Measurements from ENCODE around the gene PCP2. TPM values are rescaled to one million over a fixed set of nuclear protein-coding genes. Genes with fewer than 3 reads are reported as not detected.

The PCP2 gene
- total and polyA plus RNA-seq, 2 of the 8 experiments (the other 6 are each of a cell fraction or from before 2014, with no cell fraction given): not detected

DNA sequence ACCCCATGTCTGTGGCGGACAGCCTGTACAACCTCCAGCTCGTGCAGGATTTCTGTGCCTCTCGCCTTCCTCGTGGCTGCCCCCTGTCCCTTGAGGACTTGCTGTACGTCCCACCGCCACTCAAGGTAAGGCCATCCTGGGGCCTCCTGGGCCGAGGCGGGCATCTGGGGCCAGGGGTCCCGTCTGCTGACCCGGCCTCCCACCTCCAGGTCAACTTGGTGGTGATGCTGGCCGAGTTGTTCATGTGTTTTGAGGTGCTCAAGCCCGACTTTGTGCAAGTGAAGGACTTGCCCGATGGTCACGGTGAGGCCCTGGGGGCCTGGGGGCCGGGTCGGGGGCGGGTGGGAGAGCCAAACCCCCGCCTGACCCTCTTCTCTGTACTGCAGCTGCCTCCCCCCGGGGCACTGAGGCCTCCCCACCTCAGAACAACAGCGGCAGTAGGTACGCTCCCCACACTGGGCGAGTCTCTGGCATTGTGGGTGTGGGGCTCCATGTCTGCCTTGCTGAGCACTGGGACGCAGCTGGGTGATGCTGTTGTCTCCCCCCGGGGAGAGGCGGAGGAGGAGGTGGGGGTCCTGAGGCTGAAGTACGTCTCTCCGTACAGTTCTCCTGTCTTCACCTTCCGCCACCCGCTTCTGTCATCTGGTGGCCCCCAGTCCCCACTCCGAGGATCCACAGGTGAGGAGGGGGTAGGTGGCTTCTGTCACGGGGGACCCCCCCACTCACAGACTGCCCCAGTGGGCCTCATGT, 22.9 kb downstream of the PCP2 start:
- Histone ChIP-seq H3K23me2 (ENCODE audit: low read depth, low read length) (no peaks in the 10 kb centered on the region), H3K18ac (ENCODE audit: extremely low read depth, low read length) (no peak overlapping the region), H3K23ac (ENCODE audit: insufficient read length) (no peak overlapping the region), H2BK12ac (ENCODE audit: low read depth, low read length) (no peak overlapping the region), H2BK5ac (ENCODE audit: low read depth, low read length) (no peak overlapping the region), H4K20me1 (replicated peaks in 1 of 2; ENCODE audit: control insufficient read depth in 1 of 2, insufficient read depth in 2 of 2, low read length in 2 of 2) (peaks cover 0 to 14% of the 10 kb centered on the region in 2 experiments), H3K79me1 (ENCODE audit: low read depth, low read length) (no peaks in the 10 kb centered on the region; the same call in 1 of the 2 replicates), H4K8ac (ENCODE audit: extremely low read depth, insufficient read depth, low read length) (no peak overlapping the region), H2AK5ac (ENCODE audit: low read depth, low read length) (no peak overlapping the region), H2BK15ac (ENCODE audit: low read length) (no peak overlapping the region), H3K36me3 (ENCODE audit: control insufficient read depth in 2 of 4, insufficient read depth in 4 of 4, low read length in 3 of 4) (peaks cover 2 to 39% (median 14%) of the 10 kb centered on the region in 4 experiments; a peak in 6 of 8 replicates), H4K5ac (ENCODE audit: insufficient read length, low read depth, low read length) (no peak overlapping the region), H3K4me1 (replicated peaks in 1 of 4; ENCODE audit: control insufficient read depth in 3 of 4, insufficient read depth in 4 of 4, low read length in 3 of 4) (no peaks in the 10 kb centered on the region), H3K9ac (replicated peaks in 1 of 4; ENCODE audit: extremely low read depth in 1 of 4, low read depth in 3 of 4, low read length in 3 of 4) (no peak overlapping the region), H3K79me2 (ENCODE audit: control insufficient read depth in 1 of 2, insufficient read depth in 2 of 2, low read length in 2 of 2) (no peaks in the 10 kb centered on the region), H3K14ac (ENCODE audit: insufficient read length) (no peak overlapping the region), H4K91ac (replicated peaks; ENCODE audit: insufficient read length, low read length) (no peak overlapping the region), H3K4ac (replicated peaks; ENCODE audit: insufficient read length, low read depth, low read length) (no peak overlapping the region), H3K27ac (ENCODE audit: low read depth, low read length) (no peak overlapping the region), H3K4me3 (ENCODE audit: extremely low read depth in 1 of 4, insufficient read depth in 2 of 4, low read depth in 3 of 4, low read length in 4 of 4) (no peak overlapping the region), H2BK120ac (replicated peaks; ENCODE audit: low read depth, low read length) (no peak overlapping the region), H2AFZ (ENCODE audit: low read length) (no peak overlapping the region), H2BK20ac (ENCODE audit: low read length) (no peak overlapping the region), H3K9me3 (ENCODE audit: insufficient read depth in 2 of 2, low read depth in 1 of 2, low read length in 1 of 2) (no peaks in the 10 kb centered on the region), H3K27me3 (replicated peaks in 1 of 4; ENCODE audit: control insufficient read depth in 3 of 4, extremely low read depth in 1 of 4, insufficient read depth in 3 of 4, low read length in 3 of 4) (no peaks in the 10 kb centered on the region), H3K56ac (replicated peaks; ENCODE audit: insufficient read length, low read depth, low read length) (no peak overlapping the region), H3K4me2 (ENCODE audit: insufficient read depth in 1 of 2, low read depth in 2 of 2, low read length in 2 of 2) (no peak overlapping the region)
- WGBS, 2 experiments (ENCODE audit: extremely low coverage in 1 of 2, insufficient coverage in 1 of 2, insufficient read length in 1 of 2, insufficient replicate concordance in 2 of 2, low coverage in 1 of 2, low lambda C conversion rate in 2 of 2, missing lambda C conversion rate in 1 of 2): 93% methylated on average over 21 of the region's 31 CpGs; no CpG with 5 or more reads in 1 of the 2 experiments
- ChIA-PET CTCF (ENCODE audit: partially characterized antibody) (interaction anchor here (1.5 kb wide), 1 partner anchor 10 kb away, joined by 3 read pairs; no protein-coding TSS in a partner anchor), POLR2A (ENCODE audit: partially characterized antibody) (interaction anchor here (0.9 to 6.2 kb wide), 4 partner anchors 9 to 18 kb away, joined by 3 to 29 read pairs (median 4); partner anchors contain the start of gene CAMSAP3)
- DNase-seq (ENCODE audit: low read depth in 1 of 2, low spot score in 2 of 2): no peak
- FAIRE-seq: no peak
- TF ChIP-seq BRCA1 (IDR thresholded peaks at IDR 0.05; ENCODE audit: low read depth, low read length): no peak
- no peak for TF ChIP-seq CREB1 (IDR thresholded peaks at IDR 0.05)
- TF ChIP-seq SP1 (IDR thresholded peaks at IDR 0.05; ENCODE audit: low read depth, low read length): no peak
- no peak for TF ChIP-seq CHD2 (IDR thresholded peaks at IDR 0.05; ENCODE audit: low read length)
- no peak for TF ChIP-seq NANOG (IDR thresholded peaks at IDR 0.05; ENCODE audit: insufficient read depth, low read depth, low read length, poor library complexity, severe bottlenecking)
- TF ChIP-seq KDM4A (IDR thresholded peaks at IDR 0.05; ENCODE audit: low read depth, low read length, severe bottlenecking): no peak
- TF ChIP-seq KDM5A (IDR thresholded peaks at IDR 0.05; ENCODE audit: low read length): no peak
- TF ChIP-seq POLR2A (IDR thresholded peaks at IDR 0.05; ENCODE audit: control extremely low read depth in 1 of 2, low read depth in 2 of 2, low read length in 2 of 2): no peak
- no peak for TF ChIP-seq SAP30 (IDR thresholded peaks at IDR 0.05; ENCODE audit: insufficient read depth, insufficient replicate concordance, low read length)
- no peak for TF ChIP-seq NRF1 (IDR thresholded peaks at IDR 0.05; ENCODE audit: low read depth, low read length)
- TF ChIP-seq TEAD4 (IDR thresholded peaks at IDR 0.05; ENCODE audit: low read depth, low read length): no peak
- no peak for TF ChIP-seq EZH2 (IDR thresholded peaks at IDR 0.05; ENCODE audit: low read depth, low read length, severe bottlenecking)
- TF ChIP-seq CHD1 (IDR thresholded peaks at IDR 0.05; ENCODE audit: low read depth, low read length): no peak
- no peak for TF ChIP-seq CBX8 (IDR thresholded peaks at IDR 0.05; ENCODE audit: borderline replicate concordance, low read depth, low read length)
